Right lobe of liver (tissue), 4 donors: ENCODE measurements around the gene GRAP.

ENCODE experiments used
- CTCF ChIP-seq, 4 donors: fragments of 200-600 bp in 3 of 4; fragments of 450-650 bp in 1 of 4; IDR thresholded peaks; one replicate each; pipeline versions ENCODE4 v1.5.1 to v1.8.0; 2016 to 2022; ENCODE audit warnings: antibody characterized with exemption in 4 of 4, mild to moderate bottlenecking in 2 of 4
- POLR2A ChIP-seq: fragments of 450-650 bp; IDR thresholded peaks from one replicate; pipeline ENCODE4 v1.6.1; 2017; ENCODE audit warnings: antibody characterized with exemption, mild to moderate bottlenecking
- donor health status: DM: no; HTN: no; CAD: no.
- donor health status: DM: no; HTN: no; CAD: no.
- donor health status: DM: no; HTN: yes; CAD: no.

DNA sequence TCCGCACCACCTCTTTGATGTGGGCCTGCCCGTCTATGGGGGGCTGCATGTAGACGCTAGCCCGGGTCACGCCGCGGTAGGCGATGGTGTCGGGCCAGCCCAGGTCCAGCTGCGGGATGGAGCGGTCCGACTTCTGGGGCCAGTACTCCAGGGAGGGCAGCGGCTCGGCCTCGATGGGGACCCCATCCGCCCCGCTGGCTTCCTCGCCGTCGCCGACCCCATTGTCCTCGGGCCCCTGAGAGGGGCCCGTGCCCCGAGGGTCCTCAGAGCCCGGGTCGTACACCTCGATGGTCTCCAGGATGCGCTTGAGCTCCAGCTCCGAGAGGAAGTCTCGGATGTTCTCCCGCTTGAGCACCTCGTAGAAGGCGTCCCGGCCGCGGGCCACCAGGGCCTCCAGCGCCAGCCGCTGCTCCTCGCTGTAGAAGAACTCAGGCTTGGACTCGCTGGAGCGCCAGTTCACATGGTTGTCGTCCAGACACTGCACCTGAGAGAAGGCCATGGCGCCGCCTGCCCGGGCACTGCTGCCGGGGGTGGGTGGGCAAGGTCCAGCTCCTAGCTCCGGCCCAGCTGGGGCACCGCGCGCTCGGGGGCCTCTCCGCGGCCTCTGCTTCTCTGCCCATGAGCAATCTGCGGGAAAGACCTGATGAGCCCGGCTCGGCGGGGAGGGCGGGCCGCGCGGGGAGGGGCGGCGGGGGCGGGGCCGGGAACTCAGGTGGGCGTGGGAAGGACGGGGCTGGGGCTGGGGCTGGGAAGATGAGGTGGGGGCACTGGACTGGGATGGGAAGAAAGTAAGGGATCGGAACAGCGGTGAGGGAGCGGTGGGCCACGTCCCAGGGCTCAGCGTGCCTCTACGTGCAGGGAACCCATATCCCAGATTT, 43.0 kb downstream of the GRAP start:
- TF ChIP-seq CTCF (IDR thresholded peaks at IDR 0.05): no peak
- TF ChIP-seq POLR2A: peak; percentile 43
